ENCODE results near the gene PBX3. TPM values are rescaled to one million over a fixed set of nuclear protein-coding genes. Genes with fewer than 3 reads are reported as not detected.

PBX3 gene
- total RNA-seq, 4 donors from 2014 or later, result 5.1 to 360 (median 44.1) TPM

DNA sequence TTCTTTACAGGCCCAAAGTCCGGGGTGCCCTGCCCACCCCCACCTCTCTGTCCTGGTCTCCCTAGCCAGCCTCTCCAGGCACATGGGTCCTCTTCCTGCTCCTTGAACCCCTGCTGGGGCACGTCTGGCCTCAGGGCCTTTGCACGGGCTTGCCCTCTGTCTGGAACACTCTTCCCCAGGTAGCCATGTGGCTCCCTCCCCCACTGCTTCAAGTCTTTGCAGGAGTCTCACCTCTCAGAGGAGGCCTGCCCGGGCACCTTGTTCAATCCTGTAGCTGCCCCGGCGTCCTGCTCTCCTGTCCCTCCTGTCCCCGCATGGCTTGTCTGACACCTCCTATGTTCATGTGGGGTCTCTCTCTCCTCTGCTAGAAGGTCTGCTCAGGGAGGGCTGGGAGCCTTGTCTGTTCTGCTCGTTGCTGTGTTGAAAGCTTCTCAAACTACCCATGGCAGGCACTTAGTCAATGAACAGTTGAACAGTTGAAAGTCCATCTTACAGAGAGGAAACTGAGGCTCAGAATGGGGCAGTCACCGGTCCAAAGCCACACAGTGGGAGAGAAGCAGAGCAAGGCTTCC, 241.4 kb downstream of the PBX3 start:
- Histone ChIP-seq H3K9me3 (no peaks in the 10 kb centered on the region), H3K4me1 (no peaks in the 10 kb centered on the region), H3K4me3 (no peak overlapping the region), H3K27ac (no peak overlapping the region), H3K27me3 (no peaks in the 10 kb centered on the region), H3K36me3 (no peaks in the 10 kb centered on the region)
- TF ChIP-seq, protein P1, sequence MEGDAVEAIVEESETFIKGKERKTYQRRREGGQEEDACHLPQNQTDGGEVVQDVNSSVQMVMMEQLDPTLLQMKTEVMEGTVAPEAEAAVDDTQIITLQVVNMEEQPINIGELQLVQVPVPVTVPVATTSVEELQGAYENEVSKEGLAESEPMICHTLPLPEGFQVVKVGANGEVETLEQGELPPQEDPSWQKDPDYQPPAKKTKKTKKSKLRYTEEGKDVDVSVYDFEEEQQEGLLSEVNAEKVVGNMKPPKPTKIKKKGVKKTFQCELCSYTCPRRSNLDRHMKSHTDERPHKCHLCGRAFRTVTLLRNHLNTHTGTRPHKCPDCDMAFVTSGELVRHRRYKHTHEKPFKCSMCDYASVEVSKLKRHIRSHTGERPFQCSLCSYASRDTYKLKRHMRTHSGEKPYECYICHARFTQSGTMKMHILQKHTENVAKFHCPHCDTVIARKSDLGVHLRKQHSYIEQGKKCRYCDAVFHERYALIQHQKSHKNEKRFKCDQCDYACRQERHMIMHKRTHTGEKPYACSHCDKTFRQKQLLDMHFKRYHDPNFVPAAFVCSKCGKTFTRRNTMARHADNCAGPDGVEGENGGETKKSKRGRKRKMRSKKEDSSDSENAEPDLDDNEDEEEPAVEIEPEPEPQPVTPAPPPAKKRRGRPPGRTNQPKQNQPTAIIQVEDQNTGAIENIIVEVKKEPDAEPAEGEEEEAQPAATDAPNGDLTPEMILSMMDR (IDR thresholded peaks at IDR 0.05), result no peak
- TF ChIP-seq POLR2A (IDR thresholded peaks at IDR 0.05), result no peak
- intact Hi-C loops (cut with DNase I; ENCODE audit: low total_unique reads), result no loop called here
- DNase-seq, result no peak

GRCh38 chr9:125989090-125989501, 241.9 kb downstream of the PBX3 start:
- no peak for TF ChIP-seq POLR2A (IDR thresholded peaks at IDR 0.05)
- TF ChIP-seq, protein P1 (IDR thresholded peaks at IDR 0.05), result no peak
- Histone ChIP-seq H3K27me3 (no peaks in the 10 kb centered on the region), H3K9me3 (no peaks in the 10 kb centered on the region), H3K36me3 (no peaks in the 10 kb centered on the region), H3K4me3 (no peak overlapping the region), H3K4me1 (no peaks in the 10 kb centered on the region), H3K27ac (no peak overlapping the region)
- DNase-seq, result no peak
- intact Hi-C loops (cut with DNase I; ENCODE audit: low total_unique reads), result no loop called here

GRCh38 chr9:125989524-125990180, 242.5 kb downstream of the PBX3 start:
- Histone ChIP-seq H3K27me3 (no peaks in the 10 kb centered on the region), H3K27ac (no peak overlapping the region), H3K4me3 (no peak overlapping the region), H3K9me3 (no peaks in the 10 kb centered on the region), H3K4me1 (no peaks in the 10 kb centered on the region), H3K36me3 (no peaks in the 10 kb centered on the region)
- intact Hi-C loops (cut with DNase I; ENCODE audit: low total_unique reads), result no loop called here
- TF ChIP-seq, protein P1 (IDR thresholded peaks at IDR 0.05), result no peak
- no peak for TF ChIP-seq POLR2A (IDR thresholded peaks at IDR 0.05)
- DNase-seq, result no peak

GRCh38 chr9:125990186-125990792, 243.1 kb downstream of the PBX3 start:
- no peaks in the 10 kb centered on the region for H3K36me3 ChIP-seq
- H3K4me3 ChIP-seq, result no peak overlapping the region
- H3K9me3 ChIP-seq, result no peaks in the 10 kb centered on the region
- intact Hi-C loops (cut with DNase I; ENCODE audit: low total_unique reads), result no loop called here
- no peak overlapping the region for H3K27ac ChIP-seq
- no peak for DNase-seq
- TF ChIP-seq, protein P1 (IDR thresholded peaks at IDR 0.05), result no peak
- TF ChIP-seq POLR2A (IDR thresholded peaks at IDR 0.05), result no peak
- no peaks in the 10 kb centered on the region for H3K27me3 ChIP-seq
- H3K4me1 ChIP-seq, result no peaks in the 10 kb centered on the region

- H3K27ac ChIP-seq, result no peak overlapping the region
- no peak overlapping the region for H3K4me3 ChIP-seq
- TF ChIP-seq, protein P1 (IDR thresholded peaks at IDR 0.05), result no peak
- no peak for TF ChIP-seq POLR2A (IDR thresholded peaks at IDR 0.05)
- no peaks in the 10 kb centered on the region for H3K27me3 ChIP-seq
- DNase-seq, result no peak
- H3K36me3 ChIP-seq, result no peaks in the 10 kb centered on the region
- no peaks in the 10 kb centered on the region for H3K4me1 ChIP-seq
- intact Hi-C loops (cut with DNase I; ENCODE audit: low total_unique reads), result no loop called here
- no peaks in the 10 kb centered on the region for H3K9me3 ChIP-seq
Measured at GRCh38 chr9:125990793-125991220, 243.6 kb downstream of the PBX3 start.
